Keratinocyte (primary cell): ENCODE data around the gene CMKLR1.

Experiments
- EZH2 ChIP-seq: IDR thresholded peaks from one replicate; pipeline ENCODE4 v1.6.1; 2012; ENCODE audit warnings: inconsistent platforms, mild to moderate bottlenecking, low read length, moderate library complexity
- TF ChIP-seq, protein P1 (sequence below), 3 experiments: IDR thresholded peaks in 1 of 3; conservative IDR thresholded peaks in 1 of 3; optimal IDR thresholded peaks in 1 of 3; 2 replicates in 2 of 3; 3 replicates in 1 of 3; pipeline versions ENCODE3 to v1.5.1; 2011; ENCODE audit warnings: low read length in 3 of 3, mild to moderate bottlenecking in 3 of 3, moderate library complexity in 2 of 3, control low read depth in 1 of 3, inconsistent platforms in 1 of 3; ENCODE audit not compliant: insufficient read depth in 2 of 3; ENCODE audit errors: extremely low read depth in 1 of 3

GRCh38 chr12:108319277-108320234 lies 19.6 kb downstream of the CMKLR1 start:
- TF ChIP-seq, protein P1, sequence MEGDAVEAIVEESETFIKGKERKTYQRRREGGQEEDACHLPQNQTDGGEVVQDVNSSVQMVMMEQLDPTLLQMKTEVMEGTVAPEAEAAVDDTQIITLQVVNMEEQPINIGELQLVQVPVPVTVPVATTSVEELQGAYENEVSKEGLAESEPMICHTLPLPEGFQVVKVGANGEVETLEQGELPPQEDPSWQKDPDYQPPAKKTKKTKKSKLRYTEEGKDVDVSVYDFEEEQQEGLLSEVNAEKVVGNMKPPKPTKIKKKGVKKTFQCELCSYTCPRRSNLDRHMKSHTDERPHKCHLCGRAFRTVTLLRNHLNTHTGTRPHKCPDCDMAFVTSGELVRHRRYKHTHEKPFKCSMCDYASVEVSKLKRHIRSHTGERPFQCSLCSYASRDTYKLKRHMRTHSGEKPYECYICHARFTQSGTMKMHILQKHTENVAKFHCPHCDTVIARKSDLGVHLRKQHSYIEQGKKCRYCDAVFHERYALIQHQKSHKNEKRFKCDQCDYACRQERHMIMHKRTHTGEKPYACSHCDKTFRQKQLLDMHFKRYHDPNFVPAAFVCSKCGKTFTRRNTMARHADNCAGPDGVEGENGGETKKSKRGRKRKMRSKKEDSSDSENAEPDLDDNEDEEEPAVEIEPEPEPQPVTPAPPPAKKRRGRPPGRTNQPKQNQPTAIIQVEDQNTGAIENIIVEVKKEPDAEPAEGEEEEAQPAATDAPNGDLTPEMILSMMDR (optimal IDR thresholded peaks at IDR 0.05 in 1 of 3, IDR thresholded peaks at IDR 0.05 in 1 of 3, conservative IDR thresholded peaks at IDR 0.05 in 1 of 3; ENCODE audit: extremely low read depth in 1 of 3, insufficient read depth in 2 of 3, low read length in 3 of 3), result no peak
- no peak for TF ChIP-seq EZH2
